IPS-11a (cell line): ENCODE measurements around the gene ZP1.

Source experiments
- H3K4me3 ChIP-seq: one replicate; pipeline ENCODE4 v1.5.1; 2013; ENCODE audit warnings: low read depth, low read length, control low read depth

ZP1 gene

DNA sequence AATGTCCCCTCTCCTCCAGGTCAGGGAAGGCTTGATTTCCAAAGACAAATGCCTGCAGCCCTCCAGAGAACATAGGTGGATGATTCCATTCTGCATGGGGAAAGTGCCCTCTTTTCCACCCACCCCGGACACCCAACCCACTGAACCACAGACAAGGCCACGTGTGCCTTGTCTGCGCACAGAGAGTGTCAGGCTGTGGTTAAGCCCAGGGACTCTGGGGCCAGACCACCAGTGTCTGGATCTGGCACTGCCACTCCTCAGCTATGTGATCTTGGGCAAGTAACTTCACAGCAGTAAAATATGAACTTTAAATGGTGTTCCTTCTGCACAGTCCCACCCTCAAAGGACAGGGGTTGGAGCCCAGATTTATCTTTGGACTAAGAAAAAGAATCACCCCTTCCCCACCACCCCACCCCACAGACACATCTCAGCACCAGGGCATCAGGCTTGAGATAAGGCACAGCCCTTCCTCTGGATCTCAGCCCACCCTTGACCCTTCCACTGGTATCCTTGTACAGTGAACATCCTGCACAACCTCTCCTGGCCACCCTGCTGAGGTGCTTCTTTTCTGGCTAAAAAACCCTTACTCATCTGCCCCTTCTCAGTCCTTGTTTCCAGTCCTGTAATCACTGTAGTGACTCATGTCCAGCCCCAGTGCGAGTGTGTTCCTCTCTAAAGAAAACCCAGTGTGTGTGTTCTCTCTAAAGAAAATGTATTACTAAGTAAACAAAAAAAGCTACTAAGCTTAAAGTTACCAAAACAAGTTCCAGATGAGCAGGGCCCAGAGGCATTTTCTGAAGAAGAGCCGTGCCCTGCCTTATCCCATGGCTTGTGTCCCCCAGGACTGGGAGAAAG is 9.7 kb upstream of the ZP1 start:
- H3K4me3 ChIP-seq = no peak overlapping the region

GRCh38 chr11:60858236-60858635 is 9.1 kb upstream of the ZP1 start:
- H3K4me3 ChIP-seq = no peak overlapping the region

GRCh38 chr11:60858731-60859464 is 8.4 kb upstream of the ZP1 start:
- no peak overlapping the region for H3K4me3 ChIP-seq

GRCh38 chr11:60859616-60860250 is 7.6 kb upstream of the ZP1 start:
- no peak overlapping the region for H3K4me3 ChIP-seq

DNA sequence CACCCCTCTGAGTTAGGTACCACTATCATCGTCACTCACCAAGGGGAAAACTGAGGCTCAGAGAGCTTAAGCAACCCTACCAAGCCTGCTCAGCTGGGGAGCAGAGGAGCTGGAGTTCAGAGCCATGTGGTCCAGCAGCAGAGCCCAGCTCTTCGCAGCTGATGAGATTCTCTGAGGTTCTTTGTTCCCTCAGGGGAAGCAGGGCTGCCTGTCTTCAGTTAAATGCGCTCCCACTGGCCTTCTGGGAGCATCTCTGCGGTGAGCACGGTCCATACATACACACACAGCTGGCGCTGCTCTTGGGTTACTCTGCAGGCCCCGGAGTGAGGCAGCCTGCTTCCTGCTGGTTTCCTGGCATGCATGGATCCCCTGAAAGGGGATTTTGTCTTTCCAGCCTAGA is 6.4 kb upstream of the ZP1 start:
- H3K4me3 ChIP-seq = no peak overlapping the region

DNA sequence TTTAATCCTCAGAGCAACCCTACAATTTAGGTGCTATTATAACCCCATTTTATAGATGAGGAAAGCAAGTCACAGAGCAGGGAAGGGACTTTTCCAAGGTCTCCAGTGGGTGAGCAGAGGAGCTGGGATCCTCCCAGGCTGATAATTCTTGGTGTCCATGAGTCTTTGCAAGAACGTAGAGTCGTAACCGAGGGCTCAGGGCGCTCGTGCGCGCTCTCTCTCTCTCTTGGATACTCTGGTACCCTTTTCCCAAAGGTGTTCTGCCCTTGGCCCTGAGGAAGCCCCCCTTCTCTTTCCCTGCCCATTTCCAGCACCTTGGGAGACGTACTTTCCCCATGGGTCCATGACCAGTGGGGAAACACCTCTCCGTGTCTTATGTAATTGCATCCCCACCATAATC is 5.2 kb upstream of the ZP1 start:
- no peak overlapping the region for H3K4me3 ChIP-seq

DNA sequence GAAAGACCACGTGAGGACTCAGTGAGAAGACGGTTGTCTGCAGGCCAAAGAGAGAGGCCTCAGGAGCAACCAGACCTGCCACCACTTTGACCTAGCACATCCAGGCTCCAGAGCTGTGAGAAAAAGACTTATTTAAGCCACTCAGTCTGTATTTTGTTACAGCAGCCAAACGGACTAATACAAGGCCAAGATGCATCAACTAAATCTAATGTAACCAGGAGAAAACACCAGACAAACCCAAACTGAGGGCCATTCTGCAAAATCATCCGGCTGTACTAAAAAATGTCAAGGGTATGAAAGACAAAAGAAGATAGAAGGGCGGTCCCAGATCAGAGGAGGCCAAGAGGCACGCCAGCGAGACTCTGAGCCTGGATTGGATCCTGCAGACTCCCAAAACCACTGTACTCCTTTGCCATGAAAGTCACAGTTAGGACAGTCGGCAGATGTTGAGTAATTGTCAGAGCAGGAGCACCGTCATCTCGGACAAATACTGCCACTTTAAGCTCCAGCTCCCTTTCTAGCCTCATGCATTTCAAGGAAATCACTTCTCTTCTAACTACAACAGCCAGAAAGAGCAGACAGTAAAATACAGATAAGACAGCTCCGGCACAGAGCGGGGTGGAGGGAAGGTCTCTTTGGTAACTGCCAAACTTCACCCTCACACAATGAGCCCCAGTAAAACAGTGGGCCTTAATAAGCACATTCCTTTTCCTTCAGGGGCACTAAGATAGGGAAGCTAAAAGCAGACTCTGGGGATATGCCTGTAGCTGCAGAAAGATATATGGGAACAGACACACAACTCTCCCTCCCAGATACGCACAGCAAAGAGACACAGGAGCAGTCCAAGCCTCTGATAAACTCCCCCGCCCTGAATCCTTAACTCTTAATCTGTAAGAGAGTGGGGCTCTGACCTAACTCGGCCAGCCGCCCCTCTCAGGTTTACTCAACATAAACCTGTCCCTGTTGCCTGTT is 3.5 kb upstream of the ZP1 start:
- H3K4me3 ChIP-seq = no peak overlapping the region

DNA sequence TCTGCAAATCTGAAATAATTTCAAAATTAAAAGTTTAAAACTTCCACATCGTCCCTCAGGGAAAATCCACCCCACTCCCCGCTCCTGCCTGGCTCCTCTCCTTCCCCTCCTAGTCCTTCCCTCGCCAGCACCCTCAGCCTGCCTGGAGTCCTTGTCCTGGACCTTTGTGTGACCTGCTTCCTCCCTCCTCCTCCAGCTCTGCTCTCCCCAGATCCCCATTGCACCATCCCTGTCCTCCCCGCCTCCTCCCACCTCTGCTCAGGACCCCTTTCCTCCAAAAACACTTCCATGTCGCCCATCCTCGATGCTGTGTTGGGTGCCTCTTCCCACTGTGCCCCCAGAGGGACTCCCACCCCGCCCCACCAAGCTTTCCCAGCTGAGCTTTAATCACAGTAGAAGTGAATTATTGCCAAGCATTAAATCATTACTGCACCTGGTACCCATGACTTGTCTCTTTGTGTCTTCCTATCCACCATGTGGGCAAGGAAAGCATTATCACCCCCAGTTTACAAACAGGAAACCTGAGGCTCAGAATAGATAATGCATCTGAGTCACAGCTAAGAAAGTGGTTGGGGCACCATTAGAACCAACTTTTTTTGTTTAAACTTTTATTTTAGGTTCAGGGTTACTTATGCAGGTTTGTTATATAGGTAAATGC is 2.4 kb upstream of the ZP1 start:
- no peak overlapping the region for H3K4me3 ChIP-seq

DNA sequence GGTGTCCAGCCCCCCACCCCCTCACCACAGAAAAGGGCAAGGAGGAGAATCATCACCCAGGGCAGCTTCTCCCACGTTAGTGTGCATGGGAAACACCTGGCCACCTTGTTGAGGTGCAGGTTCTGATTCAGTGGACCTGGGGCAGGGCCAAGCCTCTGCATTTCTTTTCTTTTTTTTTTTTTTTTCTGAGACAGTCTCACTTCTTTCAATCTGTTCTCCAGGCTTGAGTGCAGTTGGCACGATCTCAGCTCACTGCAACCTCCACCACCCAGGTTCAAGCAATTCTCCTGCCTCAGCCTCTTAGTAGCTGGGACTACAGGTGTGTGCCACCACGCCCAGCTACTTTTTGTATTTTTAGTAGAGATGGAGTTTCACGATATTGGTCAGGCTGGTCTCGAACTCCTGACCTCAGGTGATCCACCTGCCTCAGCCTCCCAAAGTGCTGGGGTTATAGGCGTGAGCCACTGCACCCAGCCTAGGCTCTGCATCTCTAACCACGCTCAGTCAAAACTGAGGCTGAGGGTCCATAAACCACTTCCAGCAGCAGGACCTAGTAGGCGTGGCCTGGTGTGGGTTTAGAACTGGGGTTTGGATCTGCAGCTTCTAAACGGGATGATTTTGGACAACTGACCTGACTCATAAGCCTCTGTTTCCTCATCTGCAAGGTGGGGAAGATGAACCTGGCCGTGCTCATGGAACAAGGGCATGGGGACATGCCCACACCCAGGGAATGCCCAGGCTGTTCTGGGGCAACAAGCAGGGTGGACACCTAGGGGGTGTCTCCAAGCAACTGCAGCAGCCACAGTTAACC is 734 bp downstream of the ZP1 start:
- H3K4me3 ChIP-seq = no peak overlapping the region

GRCh38 chr11:60868682-60869450 is 1.5 kb downstream of the ZP1 start:
- no peak overlapping the region for H3K4me3 ChIP-seq

GRCh38 chr11:60869451-60869825 is 2.1 kb downstream of the ZP1 start:
- H3K4me3 ChIP-seq = no peak overlapping the region

GRCh38 chr11:60870276-60870675 is 2.9 kb downstream of the ZP1 start:
- no peak overlapping the region for H3K4me3 ChIP-seq

DNA sequence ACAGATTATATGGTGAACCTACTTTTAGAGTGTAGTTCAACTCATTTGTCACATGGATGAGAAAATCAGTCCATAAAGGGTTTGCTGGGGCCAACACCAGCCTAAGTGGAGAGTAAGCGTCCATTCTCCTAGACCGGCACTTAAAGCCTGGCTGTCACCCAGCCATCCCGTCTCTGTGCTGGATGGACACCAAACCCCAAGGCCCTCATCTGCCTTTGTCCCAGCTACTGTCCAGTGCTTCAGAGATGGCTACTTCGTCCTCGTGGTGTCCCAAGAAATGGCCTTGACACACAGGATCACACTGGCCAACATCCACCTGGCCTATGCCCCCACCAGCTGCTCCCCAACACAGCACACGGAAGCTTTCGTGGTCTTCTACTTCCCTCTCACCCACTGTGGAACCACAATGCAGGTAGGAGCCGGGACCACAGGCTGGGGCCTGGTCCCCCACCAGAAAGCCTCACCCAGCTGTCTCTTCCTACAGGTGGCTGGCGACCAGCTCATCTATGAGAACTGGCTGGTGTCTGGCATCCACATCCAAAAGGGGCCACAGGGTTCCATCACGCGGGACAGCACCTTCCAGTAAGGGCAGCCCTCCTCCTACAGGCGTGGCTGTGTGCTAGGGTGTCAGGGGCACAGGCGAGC is 3.5 kb downstream of the ZP1 start:
- no peak overlapping the region for H3K4me3 ChIP-seq

DNA sequence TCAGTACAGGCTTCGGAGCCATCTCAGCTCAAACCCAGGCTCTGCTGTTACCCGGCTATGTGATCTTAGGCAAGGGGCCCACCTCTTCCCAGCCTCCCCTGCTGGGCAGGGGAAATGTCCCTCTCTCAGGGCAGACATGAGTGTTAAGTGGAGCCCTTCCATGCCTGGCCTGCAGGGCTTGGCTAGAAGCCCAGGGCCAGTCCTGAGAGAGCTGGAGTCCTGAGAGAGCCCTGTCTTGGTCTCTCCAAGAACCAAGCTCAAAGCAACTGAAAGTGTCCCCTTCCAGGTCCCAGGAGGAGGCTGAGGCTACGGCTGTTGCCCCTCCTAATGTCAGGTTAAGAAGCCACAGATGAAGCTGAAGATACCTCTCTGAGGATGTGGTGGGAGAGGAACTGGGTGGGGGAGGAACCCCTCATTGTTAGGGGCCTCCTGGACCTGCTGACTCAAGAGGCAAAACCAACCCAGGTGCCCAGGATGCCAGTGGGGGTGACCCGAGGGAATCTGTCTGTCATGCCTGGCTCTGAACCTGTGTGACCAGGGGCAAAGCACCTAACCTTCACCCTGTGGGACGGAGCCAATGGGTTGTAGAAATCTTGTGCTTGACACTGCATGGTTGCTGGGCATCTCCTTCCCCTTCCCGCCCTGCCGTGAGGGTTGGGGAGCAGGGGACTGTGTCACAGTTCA is 4.2 kb downstream of the ZP1 start:
- no peak overlapping the region for H3K4me3 ChIP-seq

GRCh38 chr11:60872124-60872960 is 5.0 kb downstream of the ZP1 start:
- no peak overlapping the region for H3K4me3 ChIP-seq

GRCh38 chr11:60872961-60873524 is 5.7 kb downstream of the ZP1 start:
- no peak overlapping the region for H3K4me3 ChIP-seq
